Measurements from ENCODE around the gene KDM8. TPM values are rescaled to one million over a fixed set of nuclear protein-coding genes. Genes with fewer than 3 reads are reported as not detected.

KDM8 gene
- total RNA-seq, 1 experiment from 2014 or later, result 15.5 TPM

DNA sequence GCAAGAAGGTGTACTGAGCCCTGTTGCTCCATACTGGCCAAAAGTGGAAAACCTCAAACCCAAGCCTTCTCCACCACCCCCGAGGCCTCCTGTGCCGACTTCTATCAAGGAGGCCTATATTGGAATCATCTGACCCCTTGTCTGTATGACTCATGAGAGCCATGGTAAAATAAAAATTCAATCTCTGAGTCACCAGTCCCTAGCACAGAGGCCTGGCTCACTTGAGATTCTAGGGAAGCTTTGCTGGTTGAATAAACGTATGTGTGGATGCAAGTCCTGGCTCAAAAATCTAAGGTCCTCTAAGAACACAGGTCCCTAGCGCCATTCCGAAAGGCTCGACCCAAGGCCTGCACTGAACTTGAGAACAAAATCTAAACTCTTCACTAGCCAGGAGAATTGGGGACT, 50.2 kb downstream of the KDM8 start:
- H4K5ac ChIP-seq (ENCODE audit: insufficient read length, low read depth, low read length), result no peak overlapping the region
- no peak overlapping the region for H2AK5ac ChIP-seq (ENCODE audit: insufficient read length, low read length)
- H3K27ac ChIP-seq (ENCODE audit: insufficient read length, low read depth, low read length), result no peak overlapping the region
- no peak overlapping the region for H4K8ac ChIP-seq (replicated peaks; ENCODE audit: insufficient read length, low read depth, low read length)
- H3K4me1 Mint-ChIP-seq, result peaks cover 4 to 8% of the 10 kb centered on the region in 2 experiments
- H3K36me3 Mint-ChIP-seq (ENCODE audit: insufficient read depth in 1 of 3, low read depth in 3 of 3), result peaks cover 0 to 2% (median 0%) of the 10 kb centered on the region in 3 experiments; a peak in 2 of 7 replicates
- no peak overlapping the region for H2BK120ac ChIP-seq (ENCODE audit: low read depth, low read length, poor library complexity, severe bottlenecking)
- H3K23me2 ChIP-seq (ENCODE audit: insufficient read length, low read depth, low read length, poor library complexity, severe bottlenecking), result no peaks in the 10 kb centered on the region
- no peak overlapping the region for H2AFZ ChIP-seq (ENCODE audit: low read length)
- H3K79me1 ChIP-seq (ENCODE audit: insufficient read depth, low read depth, low read length, poor library complexity, severe bottlenecking), result no peaks in the 10 kb centered on the region
- no peaks in the 10 kb centered on the region for H3K27me3 ChIP-seq (ENCODE audit: insufficient read depth, low read length)
- H2BK15ac ChIP-seq (ENCODE audit: low read depth, low read length), result no peak overlapping the region
- no peaks in the 10 kb centered on the region for H4K20me1 ChIP-seq (ENCODE audit: control insufficient read depth, insufficient read depth, insufficient read length)
- WGBS (ENCODE audit: extremely low coverage, insufficient read length, low lambda C conversion rate), result no CpG with 5 or more reads among the region's 6 CpGs
- H3K9me3 Mint-ChIP-seq, result no peaks in the 10 kb centered on the region
- H3K14ac ChIP-seq (ENCODE audit: insufficient read depth, low read length), result no peak overlapping the region
- H3K27me3 Mint-ChIP-seq (ENCODE audit: low read depth), result no peaks in the 10 kb centered on the region
- H3K56ac ChIP-seq (ENCODE audit: insufficient read length, low read depth, low read length), result no peak overlapping the region
- no peaks in the 10 kb centered on the region for H3K9me3 ChIP-seq (ENCODE audit: control insufficient read depth, low read depth, low read length)
- H3K4ac ChIP-seq (ENCODE audit: low read depth, low read length), result no peak overlapping the region
- no peak overlapping the region for H2BK5ac ChIP-seq (ENCODE audit: insufficient read length, low read length)
- H3K23ac ChIP-seq (ENCODE audit: insufficient read length, low read depth, low read length), result no peak overlapping the region
- H3K27ac Mint-ChIP-seq, result no peak overlapping the region
- no peak overlapping the region for H4K91ac ChIP-seq (ENCODE audit: insufficient read length, low read depth, low read length)
- H3K4me2 ChIP-seq (ENCODE audit: insufficient read depth, insufficient read length, low read length), result no peak overlapping the region
- H3K9ac ChIP-seq (ENCODE audit: extremely low read depth, insufficient read length, low read length), result no peak overlapping the region
- no peak overlapping the region for H3K4me3 Mint-ChIP-seq
- H3K4me1 ChIP-seq (ENCODE audit: insufficient read depth, low read length), result peaks cover 3% of the 10 kb centered on the region; the same call in 1 of the 2 replicates
- no peak for DNase-seq
- TF ChIP-seq, protein P1, sequence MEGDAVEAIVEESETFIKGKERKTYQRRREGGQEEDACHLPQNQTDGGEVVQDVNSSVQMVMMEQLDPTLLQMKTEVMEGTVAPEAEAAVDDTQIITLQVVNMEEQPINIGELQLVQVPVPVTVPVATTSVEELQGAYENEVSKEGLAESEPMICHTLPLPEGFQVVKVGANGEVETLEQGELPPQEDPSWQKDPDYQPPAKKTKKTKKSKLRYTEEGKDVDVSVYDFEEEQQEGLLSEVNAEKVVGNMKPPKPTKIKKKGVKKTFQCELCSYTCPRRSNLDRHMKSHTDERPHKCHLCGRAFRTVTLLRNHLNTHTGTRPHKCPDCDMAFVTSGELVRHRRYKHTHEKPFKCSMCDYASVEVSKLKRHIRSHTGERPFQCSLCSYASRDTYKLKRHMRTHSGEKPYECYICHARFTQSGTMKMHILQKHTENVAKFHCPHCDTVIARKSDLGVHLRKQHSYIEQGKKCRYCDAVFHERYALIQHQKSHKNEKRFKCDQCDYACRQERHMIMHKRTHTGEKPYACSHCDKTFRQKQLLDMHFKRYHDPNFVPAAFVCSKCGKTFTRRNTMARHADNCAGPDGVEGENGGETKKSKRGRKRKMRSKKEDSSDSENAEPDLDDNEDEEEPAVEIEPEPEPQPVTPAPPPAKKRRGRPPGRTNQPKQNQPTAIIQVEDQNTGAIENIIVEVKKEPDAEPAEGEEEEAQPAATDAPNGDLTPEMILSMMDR (conservative IDR thresholded peaks at IDR 0.05), result no peak
- no peak overlapping the region for H2BK12ac ChIP-seq (ENCODE audit: insufficient read length, low read depth, low read length)
- H2BK20ac ChIP-seq (ENCODE audit: low read depth, low read length, poor library complexity, severe bottlenecking), result no peak overlapping the region
- no peak overlapping the region for H3T11ph ChIP-seq (ENCODE audit: low read length)
- H3K18ac ChIP-seq (ENCODE audit: insufficient read length, low read depth, low read length), result no peak overlapping the region
- H3K79me2 ChIP-seq (ENCODE audit: insufficient read depth, low read length), result no peaks in the 10 kb centered on the region
